GM20000 (cell line): Measurements from ENCODE around the gene MLLT6.

Source experiments
- DNase-seq: peaks from one replicate; pipeline ENCODE4 v3.0.0; 2012; ENCODE audit warnings: low spot score
- CTCF ChIP-seq: IDR thresholded peaks from 2 replicates; pipeline ENCODE4 v1.5.1; 2012; ENCODE audit warnings: mild to moderate bottlenecking, control low read depth; ENCODE audit errors: extremely low read depth, missing control alignments

The MLLT6 gene

GRCh38 chr17:38672788-38673706 lies 32.0 kb upstream of the MLLT6 start:
- no peak for DNase-seq
- TF ChIP-seq CTCF: no peak

- peak; percentile 63 for DNase-seq
- no peak for TF ChIP-seq CTCF
Measured at GRCh38 chr17:38673707-38674013, 31.4 kb upstream of the MLLT6 start.

- peak; percentile 55 for DNase-seq
- peak; percentile 19 for TF ChIP-seq CTCF
Measured at GRCh38 chr17:38674014-38674748, 30.9 kb upstream of the MLLT6 start.

- no peak for TF ChIP-seq CTCF
Measured at GRCh38 chr17:38674749-38675615, 30.1 kb upstream of the MLLT6 start, which contains the start of gene EPOP. EPOP (minus strand) TSS chr17:38674957; CDS start chr17:38674495, 462 bp downstream.

GRCh38 chr17:38676706-38677504 lies 28.2 kb upstream of the MLLT6 start:
- TF ChIP-seq CTCF: peak; percentile 99
- DNase-seq: peak; percentile 85

More at GRCh38 chr17:38674749-38675615, 30.1 kb upstream of the MLLT6 start, which contains the start of gene EPOP:
- peak; percentile 97 for DNase-seq

GRCh38 chr17:38677819-38678218 lies 27.3 kb upstream of the MLLT6 start:
- TF ChIP-seq CTCF: no peak
- DNase-seq: no peak
